ENCODE results near the gene GPSM3. TPM values are rescaled to one million over a fixed set of nuclear protein-coding genes. Genes with fewer than 3 reads are reported as not detected.

Gene GPSM3
- total and polyA plus RNA-seq, 2 donors (not counting 3 experiments of a cell fraction or from before 2014, with no cell fraction given): 19.5 to 21.6 TPM

DNA sequence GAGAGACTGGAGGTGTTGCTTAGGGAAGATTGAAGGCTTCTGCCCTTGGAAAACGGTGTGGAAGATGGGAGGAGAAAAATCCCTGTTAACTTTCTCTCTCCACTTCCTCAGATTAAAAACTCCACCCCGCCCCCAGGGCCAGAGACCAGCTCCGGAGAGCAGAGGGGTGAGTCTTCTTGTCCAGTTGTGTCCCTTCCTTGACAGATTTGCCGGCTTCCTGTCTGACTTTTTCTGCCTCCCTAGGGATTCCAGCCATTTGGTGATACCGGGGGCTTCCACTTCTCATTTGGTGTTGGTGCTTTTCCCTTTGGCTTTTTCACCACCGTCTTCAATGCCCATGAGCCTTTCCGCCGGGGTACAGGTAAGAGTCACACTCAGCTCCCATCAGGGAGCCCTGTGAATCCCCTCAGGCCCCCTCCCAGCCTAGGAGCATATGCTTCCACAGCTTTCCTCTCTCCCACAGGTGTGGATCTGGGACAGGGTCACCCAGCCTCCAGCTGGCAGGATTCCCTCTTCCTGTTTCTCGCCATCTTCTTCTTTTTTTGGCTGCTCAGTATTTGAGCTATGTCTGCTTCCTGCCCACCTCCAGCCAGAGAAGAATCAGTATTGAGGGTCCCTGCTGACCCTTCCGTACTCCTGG is 12.6 kb downstream of the GPSM3 start:
- Histone ChIP-seq H3K79me2 (ENCODE audit: control insufficient read depth, insufficient read depth, low read length) (peaks cover 14% of the 10 kb centered on the region), H3K9me1 (replicated peaks; ENCODE audit: control insufficient read depth, extremely low read depth, insufficient read depth, low read length) (no peaks in the 10 kb centered on the region), H3K9me3 (replicated peaks; ENCODE audit: control insufficient read depth, insufficient read depth, low read length) (no peaks in the 10 kb centered on the region), H4K20me1 (replicated peaks; ENCODE audit: control insufficient read depth, extremely low read depth, insufficient read depth, low read length) (no peaks in the 10 kb centered on the region), H3K27ac (ENCODE audit: insufficient read depth, low read depth, low read length) (no peak overlapping the region), H3K36me3 (ENCODE audit: control insufficient read depth in 2 of 2, extremely low read depth in 1 of 2, insufficient read depth in 2 of 2, low read length in 2 of 2) (peaks cover 3 to 20% of the 10 kb centered on the region in 2 experiments), H3K4me2 (ENCODE audit: insufficient read depth, low read length) (no peak overlapping the region), H3K4me3 (replicated peaks in 1 of 3; ENCODE audit: insufficient read depth in 1 of 3, low read depth in 1 of 3, low read length in 3 of 3) (no peak overlapping the region), H3K4me1 (ENCODE audit: control insufficient read depth, extremely low read depth, insufficient read depth, low read length) (peaks cover 27% of the 10 kb centered on the region), H3K9ac (replicated peaks; ENCODE audit: extremely low read depth, insufficient read depth, low read length) (no peak overlapping the region), H2AFZ (ENCODE audit: low read depth, low read length) (no peak overlapping the region), H3K27me3 (ENCODE audit: control insufficient read depth in 2 of 2, insufficient read depth in 2 of 2, low read length in 2 of 2) (no peaks in the 10 kb centered on the region)
- intact Hi-C loops (cut with micrococcal nuclease): loop anchor here (5.0 kb wide), 2 partner anchors 223 to 792 kb away; partner anchors contain the start of genes NELFE and SKIC2
- TF ChIP-seq JUN (IDR thresholded peaks at IDR 0.05; ENCODE audit: borderline replicate concordance, insufficient read depth, insufficient read length, low read depth) (no peak), EZH2 (IDR thresholded peaks at IDR 0.05; ENCODE audit: borderline replicate concordance, low read depth, low read length, severe bottlenecking) (no peak), MYC (IDR thresholded peaks at IDR 0.05; ENCODE audit: low read depth, low read length) (no peak), POLR2AphosphoS5 (IDR thresholded peaks at IDR 0.05; ENCODE audit: insufficient read depth, low read depth, low read length) (no peak), POLR2A (IDR thresholded peaks at IDR 0.05; ENCODE audit: low read depth, low read length) (no peak), GATA2 (IDR thresholded peaks at IDR 0.05; ENCODE audit: insufficient read depth, insufficient read length, low read depth, low read length) (no peak), FOS (IDR thresholded peaks at IDR 0.05; ENCODE audit: borderline replicate concordance, insufficient read depth, low read length) (no peak)
- TF ChIP-seq, protein P1, sequence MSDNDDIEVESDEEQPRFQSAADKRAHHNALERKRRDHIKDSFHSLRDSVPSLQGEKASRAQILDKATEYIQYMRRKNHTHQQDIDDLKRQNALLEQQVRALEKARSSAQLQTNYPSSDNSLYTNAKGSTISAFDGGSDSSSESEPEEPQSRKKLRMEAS (IDR thresholded peaks at IDR 0.05; ENCODE audit: insufficient read depth, insufficient read length): no peak
- TF ChIP-seq, protein P2, sequence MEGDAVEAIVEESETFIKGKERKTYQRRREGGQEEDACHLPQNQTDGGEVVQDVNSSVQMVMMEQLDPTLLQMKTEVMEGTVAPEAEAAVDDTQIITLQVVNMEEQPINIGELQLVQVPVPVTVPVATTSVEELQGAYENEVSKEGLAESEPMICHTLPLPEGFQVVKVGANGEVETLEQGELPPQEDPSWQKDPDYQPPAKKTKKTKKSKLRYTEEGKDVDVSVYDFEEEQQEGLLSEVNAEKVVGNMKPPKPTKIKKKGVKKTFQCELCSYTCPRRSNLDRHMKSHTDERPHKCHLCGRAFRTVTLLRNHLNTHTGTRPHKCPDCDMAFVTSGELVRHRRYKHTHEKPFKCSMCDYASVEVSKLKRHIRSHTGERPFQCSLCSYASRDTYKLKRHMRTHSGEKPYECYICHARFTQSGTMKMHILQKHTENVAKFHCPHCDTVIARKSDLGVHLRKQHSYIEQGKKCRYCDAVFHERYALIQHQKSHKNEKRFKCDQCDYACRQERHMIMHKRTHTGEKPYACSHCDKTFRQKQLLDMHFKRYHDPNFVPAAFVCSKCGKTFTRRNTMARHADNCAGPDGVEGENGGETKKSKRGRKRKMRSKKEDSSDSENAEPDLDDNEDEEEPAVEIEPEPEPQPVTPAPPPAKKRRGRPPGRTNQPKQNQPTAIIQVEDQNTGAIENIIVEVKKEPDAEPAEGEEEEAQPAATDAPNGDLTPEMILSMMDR (IDR thresholded peaks at IDR 0.05; ENCODE audit: extremely low read depth in 1 of 2, insufficient read depth in 1 of 2, low read depth in 1 of 2, low read length in 2 of 2): no peak
- CTCF ChIA-PET: interaction anchor here (1.4 to 1.6 kb wide), 2 partner anchors 12 to 16 kb away, joined by 3 to 8 read pairs; partner anchors contain the start of gene GPSM3
- no peak for FAIRE-seq
- no peak for DNase-seq (ENCODE audit: low read depth, low spot score)
- POLR2A ChIA-PET: interaction anchor here (0.7 kb wide), 1 partner anchor 18 kb away, joined by 3 read pairs; no protein-coding TSS in a partner anchor
- dilution Hi-C loops (cut with MboI; ENCODE audit: extremely low pct_ligation_motif_present, low sequenced_read_pairs): no loop called here
- BruUV-seq (replicated peaks): no TSS peak
